H1 (cell line): ENCODE data around the gene TOP2A. TPM values are rescaled to one million over a fixed set of nuclear protein-coding genes. Genes with fewer than 3 reads are reported as not detected.

ENCODE experiments used
- CTCF ChIA-PET: fragments of 300-600 bp; sonication (Branson Sonifier 250); formaldehyde crosslinking; loops from one replicate; lab custom pipeline; 2021; ENCODE audit not compliant: partially characterized antibody; lab: Charles Lee
- POLR2A ChIA-PET: fragments of 300-600 bp; sonication (Branson Sonifier 250); formaldehyde crosslinking; loops from one replicate; lab custom pipeline; 2021; ENCODE audit warnings: inconsistent platforms; ENCODE audit not compliant: partially characterized antibody; lab: Charles Lee
- DNase-seq, 2 experiments: peaks; one replicate each; pipeline versions ENCODE4 v3.0.0 to v3.0.0-alpha.2; 2010 to 2022; ENCODE audit warnings: low spot score in 2 of 2, low read depth in 1 of 2, mixed read lengths in 1 of 2
- FAIRE-seq: peaks from 2 replicates; lab custom pipeline; 2011; peaks lifted over from hg19 to GRCh38; lab: Jason Lieb, UNC
- H2AFZ ChIP-seq: 2 replicates; pipeline ENCODE4 v1.8.1; 2012; ENCODE audit warnings: low read length, inconsistent platforms
- H2AK5ac ChIP-seq: 2 replicates; pipeline ENCODE4 v1.6.1; 2013; ENCODE audit warnings: low read depth, low read length
- H2BK120ac ChIP-seq: replicated peaks from 2 replicates; pipeline ENCODE3; 2013; ENCODE audit warnings: low read depth, low read length, inconsistent platforms
- H2BK12ac ChIP-seq: 2 replicates; pipeline ENCODE4 v1.6.1; 2013; ENCODE audit warnings: low read depth, low read length
- H2BK15ac ChIP-seq: 2 replicates; pipeline ENCODE4 v1.6.1; 2013; ENCODE audit warnings: low read length
- H2BK20ac ChIP-seq: 2 replicates; pipeline ENCODE4 v1.6.1; 2013; ENCODE audit warnings: low read length
- H2BK5ac ChIP-seq: 2 replicates; pipeline ENCODE4 v1.6.1; 2013; ENCODE audit warnings: low read depth, low read length
- H3K14ac ChIP-seq: 2 replicates; pipeline ENCODE4 v1.6.1; 2013; ENCODE audit warnings: inconsistent platforms; ENCODE audit not compliant: insufficient read length
- H3K18ac ChIP-seq: 2 replicates; pipeline ENCODE4 v1.6.1; 2013; ENCODE audit warnings: low read length; ENCODE audit errors: extremely low read depth
- H3K23ac ChIP-seq: 2 replicates; pipeline ENCODE4 v1.6.1; 2013; ENCODE audit warnings: inconsistent platforms; ENCODE audit not compliant: insufficient read length
- H3K23me2 ChIP-seq: 2 replicates; pipeline ENCODE4 v1.6.1; 2013; ENCODE audit warnings: low read depth, low read length
- H3K27ac ChIP-seq: 2 replicates; pipeline ENCODE4 v1.6.1; 2011; ENCODE audit warnings: low read depth, low read length, inconsistent platforms
- H3K27me3 ChIP-seq, 4 experiments: replicated peaks in 1 of 4; 1 replicate in 1 of 4; 2 replicates in 3 of 4; pipeline versions ENCODE4 v1.6.1 to v1.8.1; 2011 to 2013; ENCODE audit warnings: low read length in 3 of 4, mild to moderate bottlenecking in 3 of 4, inconsistent platforms in 2 of 4, mixed read lengths in 2 of 4, moderate library complexity in 1 of 4; ENCODE audit not compliant: control insufficient read depth in 3 of 4, insufficient read depth in 3 of 4; ENCODE audit errors: extremely low read depth in 1 of 4
- H3K36me3 ChIP-seq, 4 experiments: 2 replicates each; pipeline versions ENCODE4 v1.6.1 to v1.8.1; 2011 to 2013; ENCODE audit warnings: mild to moderate bottlenecking in 4 of 4, low read length in 3 of 4, moderate library complexity in 2 of 4, control low read depth in 1 of 4, inconsistent platforms in 1 of 4; ENCODE audit not compliant: insufficient read depth in 4 of 4, control insufficient read depth in 2 of 4
- H3K4ac ChIP-seq: replicated peaks from 2 replicates; pipeline ENCODE3; 2013; ENCODE audit warnings: low read length, low read depth, mixed read lengths, inconsistent platforms; ENCODE audit not compliant: insufficient read length
- H3K4me1 ChIP-seq, 4 experiments: replicated peaks in 1 of 4; 1 replicate in 1 of 4; 2 replicates in 3 of 4; pipeline versions ENCODE4 v1.6.1 to v1.8.1; 2011 to 2013; ENCODE audit warnings: low read length in 3 of 4, inconsistent platforms in 2 of 4, mixed read lengths in 1 of 4; ENCODE audit not compliant: insufficient read depth in 4 of 4, control insufficient read depth in 3 of 4
- H3K4me2 ChIP-seq, 2 experiments: 2 replicates each; pipeline versions ENCODE4 v1.6.1 to v1.8.1; 2011 to 2013; ENCODE audit warnings: low read depth in 2 of 2, low read length in 2 of 2, control low read depth in 1 of 2, inconsistent platforms in 1 of 2, mild to moderate bottlenecking in 1 of 2; ENCODE audit not compliant: insufficient read depth in 1 of 2
- H3K4me3 ChIP-seq, 4 experiments: fragments of 200-600, 300-600 bp in 1 of 4; sonication (generic), shearing (Covaris generic), sonication (Bioruptor Twin) in 1 of 4; 2 replicates each; pipeline versions ENCODE4 v1.5.1 to v1.8.1; 2011 to 2016; ENCODE audit warnings: low read length in 4 of 4, low read depth in 3 of 4, control low read depth in 2 of 4, inconsistent platforms in 2 of 4, mild to moderate bottlenecking in 2 of 4, mixed read lengths in 1 of 4, moderate library complexity in 1 of 4; ENCODE audit not compliant: insufficient read depth in 2 of 4; ENCODE audit errors: extremely low read depth in 1 of 4
- H3K56ac ChIP-seq: replicated peaks from 2 replicates; pipeline ENCODE3; 2013; ENCODE audit warnings: low read depth, mild to moderate bottlenecking, mixed read lengths, low read length, inconsistent platforms; ENCODE audit not compliant: insufficient read length
- H3K79me1 ChIP-seq: 2 replicates; pipeline ENCODE4 v1.6.1; 2013; ENCODE audit warnings: low read depth, low read length, control low read depth
- H3K79me2 ChIP-seq, 2 experiments: 2 replicates each; pipeline versions ENCODE4 v1.6.1 to v1.8.1; 2012 to 2013; ENCODE audit warnings: low read length in 2 of 2, mild to moderate bottlenecking in 2 of 2, inconsistent platforms in 1 of 2; ENCODE audit not compliant: insufficient read depth in 2 of 2, control insufficient read depth in 1 of 2
- H3K9ac ChIP-seq, 4 experiments: replicated peaks in 1 of 4; 1 replicate in 1 of 4; 2 replicates in 3 of 4; pipeline versions ENCODE4 v1.6.1 to v1.8.1; 2011 to 2013; ENCODE audit warnings: low read depth in 3 of 4, low read length in 3 of 4, control low read depth in 2 of 4, mild to moderate bottlenecking in 2 of 4, moderate library complexity in 2 of 4, inconsistent platforms in 1 of 4; ENCODE audit errors: extremely low read depth in 1 of 4
- H3K9me3 ChIP-seq, 2 experiments: 2 replicates each; pipeline versions ENCODE4 v1.6.1 to v1.8.1; 2012 to 2013; ENCODE audit warnings: mild to moderate bottlenecking in 2 of 2, moderate library complexity in 2 of 2, control low read depth in 1 of 2, inconsistent platforms in 1 of 2, low read depth in 1 of 2, low read length in 1 of 2, mixed read lengths in 1 of 2; ENCODE audit not compliant: insufficient read depth in 2 of 2
- H4K20me1 ChIP-seq, 2 experiments: replicated peaks in 1 of 2; 2 replicates each; pipeline versions ENCODE3 to v1.8.1; 2011 to 2013; ENCODE audit warnings: inconsistent platforms in 2 of 2, low read length in 2 of 2, mild to moderate bottlenecking in 1 of 2; ENCODE audit not compliant: insufficient read depth in 2 of 2, control insufficient read depth in 1 of 2
- H4K5ac ChIP-seq: 2 replicates; pipeline ENCODE4 v1.6.1; 2013; ENCODE audit warnings: low read length, low read depth, mixed read lengths, inconsistent platforms; ENCODE audit not compliant: insufficient read length
- H4K8ac ChIP-seq: 2 replicates; pipeline ENCODE4 v1.8.0; 2013; ENCODE audit warnings: mild to moderate bottlenecking, moderate library complexity, low read length, inconsistent platforms; ENCODE audit not compliant: insufficient read depth; ENCODE audit errors: extremely low read depth
- H4K91ac ChIP-seq: replicated peaks from 2 replicates; pipeline ENCODE3; 2013; ENCODE audit warnings: low read length, mixed read lengths, inconsistent platforms; ENCODE audit not compliant: insufficient read length
- CBX5 ChIP-seq: fragments of 300-800, 300-1000 bp; sonication (generic); IDR thresholded peaks from 2 replicates; pipeline ENCODE4 v1.7.1; 2016; ENCODE audit warnings: antibody characterized with exemption, low read length, low read depth
- CTBP2 ChIP-seq: IDR thresholded peaks from 2 replicates; pipeline ENCODE4 v1.7.0; 2011; ENCODE audit warnings: borderline replicate concordance, mild to moderate bottlenecking, moderate library complexity, mixed read lengths, low read length; ENCODE audit not compliant: insufficient read depth, insufficient read length
- CTCF ChIP-seq, 3 experiments: IDR thresholded peaks; 1 replicate in 2 of 3; 2 replicates in 1 of 3; pipeline versions ENCODE4 v1.5.1 to v1.6.1; 2011; ENCODE audit warnings: low read length in 3 of 3, mild to moderate bottlenecking in 3 of 3, inconsistent platforms in 2 of 3, low read depth in 1 of 3, moderate library complexity in 1 of 3; ENCODE audit not compliant: insufficient read depth in 1 of 3; ENCODE audit errors: control extremely low read depth in 1 of 3
- FOSL1 ChIP-seq: IDR thresholded peaks from 2 replicates; pipeline ENCODE4 v1.6.1; 2011; ENCODE audit warnings: mild to moderate bottlenecking, low read depth, low read length, moderate library complexity; ENCODE audit not compliant: insufficient read depth
- JUND ChIP-seq: IDR thresholded peaks from 2 replicates; pipeline ENCODE4 v1.6.1; 2011; ENCODE audit warnings: mild to moderate bottlenecking, improper control_type of control experiment, low read length
- PHF8 ChIP-seq: fragments of 200-600 bp; sonication (generic); conservative IDR thresholded peaks from 2 replicates; pipeline ENCODE4 v1.7.1; 2012; ENCODE audit warnings: low read depth, mild to moderate bottlenecking, inconsistent platforms, low read length, moderate library complexity
- POU5F1 ChIP-seq: IDR thresholded peaks from 2 replicates; pipeline ENCODE4 v1.6.1; 2011; ENCODE audit warnings: low read depth, mild to moderate bottlenecking, low read length, moderate library complexity
- SAP30 ChIP-seq: fragments of 300-600 bp; sonication (generic); IDR thresholded peaks from 2 replicates; pipeline ENCODE4 v1.7.1; 2012; ENCODE audit warnings: low read length, moderate library complexity, mild to moderate bottlenecking, inconsistent platforms; ENCODE audit not compliant: insufficient read depth, insufficient replicate concordance
- TBP ChIP-seq: IDR thresholded peaks from 2 replicates; pipeline ENCODE4 v1.6.1; 2011; ENCODE audit warnings: low read depth, low read length, improper control_type of control experiment
- TCF12 ChIP-seq: IDR thresholded peaks from 2 replicates; pipeline ENCODE4 v1.6.1; 2011; ENCODE audit warnings: low read depth, mild to moderate bottlenecking, low read length
- WGBS, 2 experiments: shearing (Covaris generic) in 1 of 2; methylation state at CpG; one replicate each; pipeline versions ENCODE4 v1.1.6 to v1.1.7; 2013 to 2015; ENCODE audit warnings: low lambda C conversion rate in 2 of 2, mixed read lengths in 2 of 2, inconsistent platforms in 1 of 2, low coverage in 1 of 2, missing lambda C conversion rate in 1 of 2; ENCODE audit not compliant: insufficient replicate concordance in 2 of 2, insufficient coverage in 1 of 2, insufficient read length in 1 of 2; ENCODE audit errors: extremely low coverage in 1 of 2, missing lambda C conversion rate in 1 of 2; 5-methylcytosine and 5-hydroxymethylcytosine counted together
- polyA plus RNA-seq, 7 experiments: library from polyadenylated mRNA; depleted of rRNA in 3 of 7; stranded (reverse) in 5 of 7; unstranded in 2 of 7; fragments of >200 nt in 5 of 7; fragments of 200-250 nt in 2 of 7; gene quantifications; 1 replicate in 5 of 7; 2 replicates in 1 of 7; 4 replicates in 1 of 7; pipeline versions ENCODE4 v1.2.1 to v1.2.3, GENCODE V29; 2011 to 2013; ENCODE audit warnings: missing spikeins in 2 of 7, mixed read lengths in 2 of 7
- total RNA-seq: library from RNA; stranded (reverse); fragmentation: NEBNext Ultra II Directional; extraction: Animal tissue kit (Norgen Biotek cat#: 25700); gene quantifications from 2 replicates; pipeline ENCODE4 v1.2.1, GENCODE V29; 2021
- TF ChIP-seq, protein P1 (sequence below): IDR thresholded peaks from 2 replicates; pipeline ENCODE4 v1.6.1; 2012; ENCODE audit warnings: inconsistent platforms

TOP2A gene
- total and polyA plus RNA-seq, 2 of the 8 experiments (the other 6 are each of a cell fraction or from before 2014, with no cell fraction given), result 83.1 to 291 TPM

DNA sequence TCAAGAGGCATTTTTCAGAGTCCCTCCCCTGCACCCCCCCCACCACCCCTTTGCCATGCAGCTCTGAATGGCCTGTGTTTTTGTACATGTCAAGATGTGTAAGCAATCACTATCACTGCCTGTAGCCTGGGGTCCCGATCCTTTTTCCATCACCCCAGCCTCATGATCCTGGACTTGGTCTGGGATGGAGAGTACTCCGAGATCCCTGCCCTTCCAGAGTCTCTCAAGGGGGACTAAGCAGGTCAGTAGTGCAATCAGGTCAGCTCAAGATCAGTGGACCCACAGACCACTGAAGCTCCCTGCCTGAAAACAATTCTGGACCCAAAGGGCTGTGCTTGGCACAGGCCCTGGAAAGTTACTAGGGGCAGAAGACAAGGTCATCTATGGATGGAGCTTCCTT, 45.7 kb downstream of the TOP2A start:
- no peak for DNase-seq
- Histone ChIP-seq H3K56ac (no peak overlapping the region), H2BK15ac (no peak overlapping the region), H2BK120ac (no peak overlapping the region), H4K8ac (no peak overlapping the region), H2BK12ac (no peak overlapping the region), H3K4me1 (peaks cover 0 to 6% (median 4%) of the 10 kb centered on the region in 4 experiments; a peak in 3 of 7 replicates), H2AFZ (no peak overlapping the region), H3K79me2 (no peaks in the 10 kb centered on the region), H4K20me1 (no peaks in the 10 kb centered on the region), H3K27ac (no peak overlapping the region), H3K36me3 (no peaks in the 10 kb centered on the region), H4K91ac (no peak overlapping the region), H3K9me3 (peaks cover 0 to 2% of the 10 kb centered on the region in 2 experiments; a peak in 1 of 4 replicates), H4K5ac (no peak overlapping the region), H3K18ac (no peak overlapping the region), H3K4ac (no peak overlapping the region), H3K4me2 (no peak overlapping the region), H2BK20ac (no peak overlapping the region), H2AK5ac (no peak overlapping the region), H3K23ac (no peak overlapping the region), H3K14ac (no peak overlapping the region), H2BK5ac (no peak overlapping the region), H3K23me2 (no peaks in the 10 kb centered on the region), H3K9ac (no peak overlapping the region), H3K79me1 (no peaks in the 10 kb centered on the region), H3K4me3 (no peak overlapping the region), H3K27me3 (no peaks in the 10 kb centered on the region)
- CTCF ChIA-PET, result interaction anchor here (0.7 to 3.7 kb wide), 2 partner anchors 10 to 18 kb away, joined by 3 to 17 read pairs; no protein-coding TSS in a partner anchor
- no peak for FAIRE-seq
- POLR2A ChIA-PET, result interaction anchor here (1.3 kb wide), 1 partner anchor 46 kb away, joined by 3 read pairs; the partner anchor contains the start of gene TOP2A
- 98% methylated on average over 2 of the region's 2 CpGs; no CpG with 5 or more reads in 1 of the 2 experiments for WGBS, 2 experiments
- no peak for TF ChIP-seq TBP
- TF ChIP-seq SAP30, result no peak
- TF ChIP-seq POU5F1, result no peak
- TF ChIP-seq, protein P1, sequence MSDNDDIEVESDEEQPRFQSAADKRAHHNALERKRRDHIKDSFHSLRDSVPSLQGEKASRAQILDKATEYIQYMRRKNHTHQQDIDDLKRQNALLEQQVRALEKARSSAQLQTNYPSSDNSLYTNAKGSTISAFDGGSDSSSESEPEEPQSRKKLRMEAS, result no peak
- no peak for TF ChIP-seq CTBP2
- no peak for TF ChIP-seq CBX5
- no peak for TF ChIP-seq FOSL1
- TF ChIP-seq TCF12, result no peak
- TF ChIP-seq JUND, result no peak
- TF ChIP-seq PHF8, result no peak
- no peak for TF ChIP-seq CTCF (IDR thresholded peaks at IDR 0.05; ENCODE audit: control extremely low read depth in 1 of 3, insufficient read depth in 1 of 3, low read depth in 1 of 3, low read length in 3 of 3)
